GM12801 (cell line): ENCODE results near the gene HEXB.

ENCODE experiments used
- CTCF ChIP-seq: IDR thresholded peaks from one replicate; pipeline ENCODE4 v1.5.1; 2011; ENCODE audit warnings: control low read depth; ENCODE audit not compliant: insufficient read length; ENCODE audit errors: extremely low read depth

Gene HEXB

GRCh38 chr5:74640954-74641734, 43.9 kb upstream of the HEXB start:
- TF ChIP-seq CTCF, result no peak

- TF ChIP-seq CTCF, result no peak
Measured at GRCh38 chr5:74641735-74642542, 43.1 kb upstream of the HEXB start.

- TF ChIP-seq CTCF, result no peak
Measured at GRCh38 chr5:74642543-74642863, 42.5 kb upstream of the HEXB start.

GRCh38 chr5:74643111-74643562, 41.9 kb upstream of the HEXB start:
- no peak for TF ChIP-seq CTCF

- no peak for TF ChIP-seq CTCF
Measured at GRCh38 chr5:74647096-74647495, 37.9 kb upstream of the HEXB start.

GRCh38 chr5:74648835-74649293, 36.2 kb upstream of the HEXB start:
- TF ChIP-seq CTCF, result no peak

GRCh38 chr5:74649421-74649973, 35.5 kb upstream of the HEXB start:
- no peak for TF ChIP-seq CTCF
